GM18498 (cell line): Measurements from ENCODE around the gene ZNF524.

Source experiments
- ATAC-seq: cut with Tn5 transposase; IDR thresholded peaks from one replicate; pipeline ENCODE4 v1.9.1; 2021; ENCODE audit warnings: mild to moderate bottlenecking, moderate library complexity; ENCODE audit not compliant: unreplicated experiment

ZNF524 gene

GRCh38 chr19:55640577-55641425, 40.7 kb downstream of the ZNF524 start, which contains the start of gene ZNF580:
Gene ZNF580, plus strand, starts transcription at chr19:55641002. Its CDS starts 1,507 bp downstream, at chr19:55642509.
- peak; percentile 32 for ATAC-seq

DNA sequence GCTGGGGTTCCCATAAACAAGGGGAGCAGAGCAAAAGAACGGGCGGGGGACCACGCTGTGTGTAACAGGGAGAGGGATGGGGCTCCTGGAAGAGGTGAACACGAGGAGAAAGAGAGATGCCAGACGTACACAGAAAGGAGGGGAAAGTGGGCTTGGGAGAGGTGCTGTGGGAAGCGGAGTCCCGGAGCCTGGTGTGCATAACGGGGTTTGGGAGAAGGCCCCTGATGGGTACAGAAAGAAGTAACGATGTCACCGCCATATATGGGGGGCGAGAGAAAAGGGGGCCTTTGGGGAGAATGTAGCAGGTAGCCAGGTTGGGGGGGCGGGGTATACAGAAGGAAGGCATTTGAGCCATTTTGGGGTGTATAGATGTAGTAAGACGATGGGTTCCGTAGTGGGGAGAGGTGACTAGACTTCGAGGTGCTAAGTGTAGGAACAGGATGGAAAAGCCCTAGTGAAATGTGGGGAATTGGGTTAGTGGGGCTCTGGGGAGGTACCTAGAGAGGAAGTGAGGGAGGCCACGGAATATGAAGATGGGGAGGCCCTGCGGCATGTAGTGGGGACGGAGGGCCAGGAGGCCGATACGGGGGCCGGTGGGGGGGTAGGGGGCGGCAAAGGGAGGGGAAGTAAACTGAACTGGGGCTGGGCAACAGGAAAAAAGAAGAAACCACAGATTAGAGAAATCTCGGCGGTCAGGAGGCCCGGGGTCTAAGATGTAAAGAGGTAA, 41.5 kb downstream of the ZNF524 start:
- ATAC-seq = no peak

DNA sequence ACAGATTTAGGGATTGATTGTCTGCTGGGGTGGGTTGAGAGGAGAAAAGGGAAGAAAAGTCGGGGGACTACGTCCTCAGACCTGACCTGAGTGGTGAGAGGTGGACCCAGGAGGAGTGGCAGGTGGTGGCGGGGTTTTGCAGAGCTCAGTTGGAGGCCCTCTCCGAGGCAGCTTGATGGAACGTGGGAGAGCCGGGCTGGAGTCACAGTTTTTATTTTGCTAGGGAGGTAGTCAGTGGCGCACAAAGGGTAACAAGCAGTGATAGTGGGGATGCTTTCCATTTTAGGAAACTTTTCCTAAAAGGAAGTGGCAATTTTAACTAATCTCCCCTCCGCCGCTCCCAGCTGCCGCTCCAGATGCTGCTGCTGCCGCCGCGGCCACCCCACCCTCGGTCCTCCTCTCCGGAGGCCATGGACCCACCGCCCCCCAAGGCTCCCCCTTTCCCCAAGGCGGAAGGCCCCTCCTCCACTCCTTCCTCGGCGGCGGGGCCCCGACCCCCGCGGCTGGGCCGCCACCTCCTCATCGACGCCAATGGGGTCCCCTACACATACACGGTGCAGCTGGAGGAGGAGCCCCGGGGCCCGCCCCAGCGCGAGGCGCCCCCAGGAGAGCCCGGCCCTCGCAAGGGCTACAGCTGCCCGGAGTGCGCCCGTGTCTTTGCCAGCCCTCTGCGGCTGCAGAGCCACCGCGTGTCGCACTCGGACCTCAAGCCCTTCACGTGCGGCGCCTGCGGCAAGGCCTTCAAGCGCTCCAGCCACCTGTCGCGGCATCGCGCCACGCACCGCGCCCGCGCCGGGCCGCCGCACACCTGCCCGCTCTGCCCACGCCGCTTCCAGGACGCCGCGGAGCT, 42.3 kb downstream of the ZNF524 start:
- peak; percentile 8 for ATAC-seq

- ATAC-seq = peak; percentile 39
Observed at GRCh38 chr19:55643003-55643886, 43.2 kb downstream of the ZNF524 start, which contains the start of gene ZNF581. Gene ZNF581, plus strand, starts transcription at chr19:55643649. Its CDS starts 923 bp downstream, at chr19:55644572.

DNA sequence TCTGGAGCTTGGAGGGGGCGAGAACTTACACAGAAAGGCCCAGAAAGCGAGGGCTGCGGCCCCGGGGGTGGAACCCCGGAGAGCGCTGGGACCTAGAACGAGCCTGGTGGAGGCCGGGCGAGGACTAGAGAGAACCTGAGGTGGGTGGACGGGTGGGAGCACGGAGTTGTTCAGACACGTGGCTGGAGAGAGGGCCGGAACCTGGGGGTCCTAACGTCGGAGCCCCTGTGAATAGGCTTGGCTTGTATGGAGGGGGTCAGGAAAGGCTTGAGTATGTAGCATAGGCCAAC, 43.7 kb downstream of the ZNF524 start:
- no peak for ATAC-seq

- no peak for ATAC-seq
Observed at GRCh38 chr19:55644191-55644833, 44.2 kb downstream of the ZNF524 start.

DNA sequence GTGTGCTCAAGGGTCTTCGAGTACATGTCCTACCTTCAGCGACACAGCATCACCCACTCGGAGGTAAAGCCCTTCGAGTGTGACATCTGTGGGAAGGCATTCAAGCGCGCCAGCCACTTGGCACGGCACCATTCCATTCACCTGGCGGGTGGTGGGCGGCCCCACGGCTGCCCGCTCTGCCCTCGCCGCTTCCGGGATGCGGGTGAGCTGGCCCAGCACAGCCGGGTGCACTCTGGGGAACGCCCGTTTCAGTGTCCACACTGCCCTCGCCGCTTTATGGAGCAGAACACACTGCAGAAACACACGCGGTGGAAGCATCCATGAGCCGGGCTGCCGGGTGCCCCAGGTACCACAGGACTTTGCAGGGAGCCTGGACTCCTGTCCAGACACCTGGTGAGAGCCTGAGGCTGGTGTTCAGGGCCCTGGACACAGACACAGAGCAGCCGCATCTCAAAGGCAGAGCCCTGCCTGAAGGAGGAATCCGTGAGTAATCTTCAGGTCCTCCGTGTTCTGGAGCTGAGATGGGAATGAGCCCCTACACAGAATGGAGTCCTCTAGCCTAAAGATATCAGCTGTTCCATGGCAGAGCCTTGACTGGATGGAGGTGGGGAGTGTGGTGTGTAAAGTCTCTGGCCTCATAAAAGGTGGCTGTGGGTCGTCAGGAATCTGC, 44.9 kb downstream of the ZNF524 start:
- no peak for ATAC-seq

- no peak for ATAC-seq
Observed at GRCh38 chr19:55645512-55645881, 45.4 kb downstream of the ZNF524 start.

DNA sequence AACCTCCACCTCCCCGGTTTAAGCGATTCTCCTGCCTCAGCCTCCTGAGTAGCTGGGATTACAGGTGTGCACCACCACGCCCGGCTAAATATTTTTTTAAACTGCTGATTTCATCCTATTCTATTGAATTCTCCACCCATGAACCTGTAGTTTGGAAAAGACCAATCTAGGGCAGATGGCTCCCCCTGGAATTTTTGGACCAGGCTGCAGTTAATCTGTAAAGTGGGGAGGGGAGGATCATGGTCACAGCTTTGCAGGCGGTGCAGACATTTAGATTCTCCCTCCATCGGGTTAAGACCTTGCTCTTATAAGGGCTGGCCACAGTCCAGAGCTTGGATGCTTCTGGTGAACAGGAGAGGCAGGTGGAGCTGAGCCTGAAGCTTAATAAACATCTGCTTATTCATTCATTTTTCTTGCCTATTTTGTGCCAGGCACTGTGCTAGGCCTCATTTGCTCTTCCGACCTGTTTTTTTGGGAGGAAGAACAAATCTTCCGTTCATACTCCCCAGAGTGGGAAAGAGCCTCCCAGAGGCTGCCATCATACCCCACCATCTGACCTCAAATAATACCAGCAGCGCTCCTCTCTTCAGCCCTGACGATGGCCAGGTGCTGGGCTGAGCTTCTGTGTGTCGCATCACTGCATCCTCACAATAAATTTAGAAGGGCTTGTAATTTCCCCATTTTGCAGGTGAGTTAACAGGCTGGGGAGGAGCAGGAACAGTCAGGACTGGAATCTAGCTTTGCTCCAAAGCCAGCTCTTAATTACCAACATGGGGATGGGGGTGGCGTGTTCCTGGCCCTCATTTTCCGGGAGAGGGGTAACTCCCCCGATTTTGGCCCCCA, 47.0 kb downstream of the ZNF524 start:
- no peak for ATAC-seq

GRCh38 chr19:55647732-55648584, 47.9 kb downstream of the ZNF524 start, which contains the start of gene CCDC106:
Gene CCDC106, plus strand, starts transcription at chr19:55648212. Its CDS starts 835 bp downstream, at chr19:55649047.
- peak; percentile 32 for ATAC-seq

DNA sequence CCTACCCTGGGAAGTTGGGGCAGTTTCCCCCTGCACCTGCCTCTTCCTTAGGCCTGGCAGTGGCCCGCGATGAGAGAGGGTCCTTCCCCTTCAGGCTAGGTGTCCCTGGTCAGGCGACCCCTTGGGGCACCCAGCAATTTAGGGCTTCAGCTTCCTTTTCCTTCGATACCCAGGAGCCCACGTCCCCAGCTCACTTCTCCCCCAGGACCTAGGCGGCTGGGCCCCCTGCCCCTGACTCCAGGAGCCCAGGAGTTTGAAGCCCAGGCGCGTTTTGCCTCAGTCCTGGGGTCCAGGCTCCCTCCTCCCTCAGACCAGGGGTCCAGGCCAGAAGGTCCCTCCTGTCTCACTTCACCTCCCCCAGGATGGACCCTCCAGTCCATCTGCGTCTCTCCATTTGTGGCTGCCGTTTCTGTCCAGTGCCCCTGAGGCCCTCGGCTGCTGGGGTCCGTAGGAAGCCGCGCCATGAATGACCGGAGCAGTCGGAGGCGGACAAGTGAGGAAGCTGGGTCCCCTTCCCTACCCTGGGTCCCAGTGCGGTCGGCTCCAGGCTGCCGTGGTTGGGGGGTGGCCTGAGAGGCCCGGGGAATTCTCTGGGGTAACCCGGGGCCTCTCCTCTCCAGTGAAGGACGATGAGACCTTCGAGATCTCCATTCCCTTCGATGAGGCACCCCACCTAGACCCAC, 48.6 kb downstream of the ZNF524 start:
- no peak for ATAC-seq

- no peak for ATAC-seq
Observed at GRCh38 chr19:55649268-55650125, 49.4 kb downstream of the ZNF524 start.

DNA sequence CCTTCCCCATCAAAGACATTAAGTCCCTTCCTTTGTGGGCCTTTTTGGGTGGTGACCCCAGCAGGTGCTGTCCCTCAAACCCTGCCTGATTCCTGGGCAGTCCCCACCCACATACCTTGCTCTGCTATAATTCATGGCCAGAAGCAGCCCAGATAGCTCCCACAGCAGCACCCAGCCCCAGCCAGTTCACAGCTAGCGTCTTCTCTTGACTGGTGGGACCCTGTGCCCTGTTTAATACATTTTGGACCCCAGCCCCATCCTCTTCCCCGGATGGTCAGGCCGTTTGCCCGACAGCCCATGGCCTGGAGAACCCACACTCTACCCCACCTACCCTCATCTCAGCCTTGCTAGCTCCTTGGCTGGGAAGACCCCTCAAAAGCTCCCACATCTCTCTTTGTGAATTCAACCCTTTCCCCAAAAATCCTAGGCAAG, 50.1 kb downstream of the ZNF524 start:
- no peak for ATAC-seq

- no peak for ATAC-seq
Observed at GRCh38 chr19:55650602-55651230, 50.6 kb downstream of the ZNF524 start.

- ATAC-seq = no peak
Observed at GRCh38 chr19:55651236-55651635, 51.1 kb downstream of the ZNF524 start.
